ENCODE results near the gene NCR3LG1.

The NCR3LG1 gene

DNA sequence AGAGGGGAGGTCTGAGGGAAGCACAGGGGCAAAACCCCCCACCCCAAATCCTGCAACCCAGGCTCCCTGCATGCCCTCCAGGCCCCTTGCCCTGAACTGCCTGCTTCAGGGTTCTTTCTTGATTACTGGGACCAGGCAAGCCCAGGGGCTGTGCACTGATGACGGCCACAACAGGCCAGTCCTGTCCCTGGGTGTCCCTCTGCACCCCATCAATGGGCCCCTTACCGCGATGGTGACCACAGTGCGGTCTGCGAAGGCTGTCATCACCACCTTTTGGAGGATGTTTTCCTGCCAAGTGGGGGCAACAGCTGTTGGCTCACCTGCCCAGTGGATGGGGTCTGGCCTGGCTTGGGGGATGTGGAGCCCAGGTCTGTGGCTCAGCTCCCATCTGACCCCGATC is 41.9 kb downstream of the NCR3LG1 start:
- DNase-seq (ENCODE audit: low spot score): no peak

DNA sequence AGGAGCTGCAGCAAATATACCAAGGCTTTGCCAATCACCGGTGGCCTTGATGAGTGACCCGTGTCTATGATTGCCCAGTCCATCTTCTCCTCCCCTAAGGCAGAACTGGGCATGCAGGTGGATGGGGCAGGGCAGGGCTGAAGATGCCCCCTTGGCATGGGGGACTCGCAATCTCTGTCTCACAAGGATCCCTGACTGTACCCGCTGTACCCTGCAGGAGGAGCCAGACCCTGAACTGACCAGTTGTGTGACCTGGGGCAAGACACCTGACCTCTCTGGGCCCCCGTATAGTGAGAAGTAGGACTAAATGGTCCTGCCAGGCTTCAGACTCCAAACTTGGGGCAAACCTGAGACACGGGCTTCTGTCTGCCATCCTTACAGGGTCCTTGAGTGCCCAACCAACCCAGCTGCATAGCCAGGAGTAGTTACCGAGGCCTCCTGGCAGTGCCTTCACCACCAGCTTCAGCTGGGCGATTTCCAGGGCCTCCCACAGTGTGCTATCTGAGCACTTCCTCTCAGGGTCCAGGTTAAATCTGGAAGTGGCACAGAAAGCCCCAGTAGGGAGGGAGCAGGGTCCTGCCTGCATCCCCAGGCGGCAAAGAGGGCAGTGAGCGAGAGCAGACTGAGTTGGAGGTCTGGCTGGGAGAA is 43.3 kb downstream of the NCR3LG1 start:
- no peak for DNase-seq (ENCODE audit: low spot score)

- no peak for DNase-seq (ENCODE audit: low spot score)
Measured at GRCh38 chr11:17395554-17395961, 44.0 kb downstream of the NCR3LG1 start.

DNA sequence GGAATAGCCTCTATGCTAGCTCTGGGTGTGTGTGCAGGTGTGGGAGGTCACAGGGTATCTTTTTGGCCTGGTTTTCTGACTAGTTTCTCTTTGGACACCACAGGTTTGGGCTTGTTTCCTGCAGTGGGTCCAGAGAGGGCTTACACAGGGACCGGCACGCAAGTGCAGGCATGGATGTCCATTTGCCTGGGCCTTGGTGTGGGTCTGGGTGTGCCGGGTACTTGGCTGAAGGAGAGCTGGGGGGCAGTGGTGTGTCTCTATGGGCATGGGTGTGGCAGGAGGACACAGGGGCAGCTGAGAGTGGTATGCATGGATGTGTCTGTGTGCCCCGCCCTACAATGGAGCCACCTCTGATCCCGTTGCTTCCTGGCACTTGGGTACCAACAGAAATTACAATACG is 44.4 kb downstream of the NCR3LG1 start:
- DNase-seq (ENCODE audit: low spot score): no peak

GRCh38 chr11:17396598-17397310 is 45.2 kb downstream of the NCR3LG1 start:
- no peak for DNase-seq (ENCODE audit: low spot score)

DNA sequence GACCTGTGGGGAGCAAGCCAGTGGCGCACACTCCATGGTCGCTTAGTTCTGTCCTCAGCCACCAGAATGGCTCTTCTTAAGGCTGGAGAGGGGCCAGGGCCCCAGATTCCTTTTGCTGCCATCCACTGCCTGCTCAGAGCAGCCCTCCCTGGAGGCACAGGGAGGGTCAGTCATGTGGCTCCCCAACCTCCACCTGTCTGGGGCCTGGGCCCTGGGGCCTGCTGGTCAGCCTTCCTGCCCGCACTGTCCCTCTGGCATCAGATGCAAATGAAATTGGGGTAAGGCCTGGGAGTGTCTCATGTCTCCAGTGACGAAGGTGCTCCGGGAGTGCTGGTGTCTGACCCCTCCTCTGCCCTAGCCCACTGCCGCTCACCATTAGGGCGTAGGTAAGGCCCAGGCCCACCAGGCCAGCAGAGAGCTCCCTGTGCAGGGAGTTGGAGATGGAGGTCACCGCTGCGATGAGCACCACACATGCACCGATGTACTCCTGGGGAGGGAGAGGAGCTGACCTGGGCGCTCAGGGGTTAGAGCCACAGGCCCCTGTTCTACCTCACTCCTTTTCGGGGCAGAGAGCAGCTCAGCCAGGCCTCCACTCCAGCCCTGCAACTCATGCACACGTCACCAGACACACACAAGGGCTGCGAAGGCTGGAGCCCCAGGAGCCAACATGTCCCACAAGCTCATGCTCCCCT is 45.9 kb downstream of the NCR3LG1 start:
- DNase-seq (ENCODE audit: low spot score): no peak

- DNase-seq (ENCODE audit: low spot score): no peak
Measured at GRCh38 chr11:17399236-17399635, 47.6 kb downstream of the NCR3LG1 start.

- no peak for DNase-seq (ENCODE audit: low spot score)
Measured at GRCh38 chr11:17400048-17400775, 48.6 kb downstream of the NCR3LG1 start.

DNA sequence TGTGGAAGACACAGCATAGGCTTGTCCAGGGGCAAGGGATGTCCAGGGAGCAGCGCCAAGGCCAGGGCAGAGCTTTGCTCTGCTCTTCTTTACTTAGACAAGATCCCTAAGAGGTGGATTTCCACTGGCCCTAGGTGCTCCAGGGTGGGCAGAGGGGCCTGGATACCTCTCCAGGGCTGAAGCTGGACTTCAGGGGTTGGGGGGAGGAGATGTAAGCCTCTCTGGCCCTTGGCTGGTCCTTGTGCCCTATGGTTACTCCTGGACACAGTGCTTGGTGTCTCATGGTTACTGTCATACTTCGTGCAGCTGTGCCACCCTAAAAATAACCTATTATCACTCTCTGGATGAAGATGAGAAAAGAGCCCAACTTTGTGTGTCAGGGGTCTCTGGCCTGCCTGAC is 49.7 kb downstream of the NCR3LG1 start:
- DNase-seq (ENCODE audit: low spot score): no peak

DNA sequence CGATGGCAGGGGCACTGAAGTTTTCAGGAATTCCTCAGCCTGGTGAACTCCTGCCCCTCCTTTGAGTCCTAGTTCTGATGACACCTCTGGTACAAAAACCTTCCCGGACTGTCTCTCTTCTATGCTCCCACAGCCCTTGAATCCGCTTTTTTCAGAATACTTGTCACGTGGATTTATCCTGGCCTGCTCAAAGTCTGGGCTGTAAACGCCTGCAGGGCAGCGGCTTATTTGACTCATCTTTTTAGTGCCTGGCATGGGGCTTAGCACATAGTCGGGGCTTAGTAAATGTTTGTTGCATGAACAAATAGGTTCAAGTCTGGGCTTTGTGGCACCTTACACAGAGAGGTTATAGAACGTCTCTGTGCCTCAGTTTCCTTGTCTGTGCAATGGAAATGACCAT is 50.2 kb downstream of the NCR3LG1 start:
- no peak for DNase-seq (ENCODE audit: low spot score)

DNA sequence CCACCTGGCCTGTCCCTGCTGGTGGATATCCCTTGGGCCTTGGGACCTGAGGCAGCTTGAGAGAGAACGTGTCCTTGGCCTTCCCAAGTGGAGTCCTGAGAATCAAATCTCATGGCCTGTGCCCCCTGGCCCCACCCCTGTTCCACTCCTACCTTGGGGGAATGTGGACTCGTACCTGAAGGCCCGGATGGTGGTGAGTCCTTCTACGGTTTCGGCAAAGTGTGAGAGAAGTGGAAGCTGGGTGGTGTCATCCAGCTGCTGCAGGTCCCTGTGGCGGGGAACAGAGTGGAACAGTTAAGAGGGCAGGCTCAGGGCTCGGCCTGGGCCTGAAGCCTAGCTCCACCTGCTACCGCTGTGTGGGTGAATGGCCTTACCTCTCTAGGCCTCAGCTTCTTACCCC is 50.9 kb downstream of the NCR3LG1 start:
- DNase-seq (ENCODE audit: low spot score): no peak

- DNase-seq (ENCODE audit: low spot score): no peak
Measured at GRCh38 chr11:17403980-17404759, 52.6 kb downstream of the NCR3LG1 start.

DNA sequence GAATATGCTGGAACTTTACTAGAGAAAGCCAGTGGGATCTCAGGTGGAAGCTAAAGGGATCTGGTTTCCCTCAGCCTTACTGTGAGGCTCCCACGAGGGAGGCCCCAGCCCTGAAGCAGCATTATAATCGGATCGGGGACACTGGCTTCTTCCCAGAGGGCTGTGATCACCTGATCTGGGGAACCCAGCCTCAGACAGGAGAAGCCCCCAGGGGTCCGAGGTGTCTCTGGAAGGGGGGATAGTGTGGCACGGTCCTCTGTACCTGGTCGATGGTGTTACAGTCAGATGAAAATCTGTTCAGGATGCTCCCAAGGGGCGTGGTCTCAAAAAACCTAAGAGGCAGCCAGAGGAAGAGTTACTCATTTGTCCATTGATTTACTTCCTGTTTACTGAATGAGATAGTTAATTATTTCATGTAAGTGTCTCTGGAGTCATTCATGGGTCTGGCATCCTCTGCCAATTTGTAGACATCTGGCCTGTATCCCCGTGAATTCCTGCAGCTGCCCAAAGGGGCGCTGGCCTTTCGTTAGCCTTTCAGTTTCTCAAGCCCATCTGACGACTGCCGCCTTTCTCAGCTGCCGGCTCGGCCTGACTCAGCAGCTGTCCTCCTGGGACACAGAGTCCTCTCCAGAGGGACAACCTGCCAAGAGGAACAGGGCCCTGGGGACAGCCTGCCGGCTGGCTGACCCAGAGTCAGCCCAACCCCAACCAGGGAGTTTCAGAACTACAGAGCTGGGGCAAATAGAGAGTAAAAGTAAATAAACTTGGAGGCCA is 53.8 kb downstream of the NCR3LG1 start:
- no peak for DNase-seq (ENCODE audit: low spot score)

DNA sequence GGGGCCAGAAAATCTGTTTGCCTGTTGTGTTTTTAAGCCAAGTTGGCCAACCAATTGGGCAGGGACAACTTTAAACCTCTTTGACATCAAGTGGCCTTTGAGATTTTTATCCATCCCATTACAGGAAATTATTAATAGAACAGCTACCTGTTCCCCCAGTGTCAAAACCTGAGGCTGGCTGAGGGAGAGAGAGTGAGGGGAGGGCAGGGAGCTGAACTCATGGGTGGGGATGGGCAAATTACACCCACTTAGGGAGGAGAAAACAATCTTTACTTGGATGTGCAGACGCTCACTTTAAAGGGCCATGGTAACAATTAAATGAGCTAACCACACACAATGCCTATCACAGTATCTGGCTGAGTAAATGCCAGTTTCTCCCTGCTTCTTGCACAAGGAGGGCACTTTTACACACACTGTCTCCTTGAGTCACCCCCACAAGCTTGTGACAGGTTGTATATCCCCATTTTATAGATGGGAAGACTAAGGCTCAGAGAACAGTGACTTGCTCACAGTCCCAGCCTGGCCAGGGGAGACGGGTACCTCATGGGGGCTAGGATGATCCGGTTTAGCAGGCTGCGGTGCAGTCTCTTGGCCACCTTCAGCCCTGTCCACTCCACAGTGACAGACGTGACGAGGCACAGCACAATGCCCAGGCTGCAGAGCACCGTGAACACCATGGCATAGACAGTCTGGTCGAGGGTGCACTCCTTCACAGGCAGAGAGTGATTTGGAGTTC is 54.6 kb downstream of the NCR3LG1 start:
- no peak for DNase-seq (ENCODE audit: low spot score)

DNA sequence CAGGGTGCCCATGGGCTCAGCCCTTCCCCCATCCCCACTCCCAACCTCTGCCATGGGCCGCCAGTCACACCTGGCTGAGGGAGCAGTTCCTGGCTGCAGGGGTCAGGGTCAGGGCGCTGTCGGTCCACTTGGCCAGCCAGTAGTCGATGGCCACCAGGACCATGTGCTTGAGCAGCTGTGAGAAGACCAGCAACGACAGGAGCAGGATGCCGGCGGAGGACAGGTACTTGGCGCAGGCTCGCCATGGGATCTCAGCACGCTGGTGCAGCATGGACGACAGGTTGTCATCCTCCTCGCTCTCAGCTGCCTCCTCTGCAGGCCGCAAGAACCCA is 55.2 kb downstream of the NCR3LG1 start:
- no peak for DNase-seq (ENCODE audit: low spot score)

DNA sequence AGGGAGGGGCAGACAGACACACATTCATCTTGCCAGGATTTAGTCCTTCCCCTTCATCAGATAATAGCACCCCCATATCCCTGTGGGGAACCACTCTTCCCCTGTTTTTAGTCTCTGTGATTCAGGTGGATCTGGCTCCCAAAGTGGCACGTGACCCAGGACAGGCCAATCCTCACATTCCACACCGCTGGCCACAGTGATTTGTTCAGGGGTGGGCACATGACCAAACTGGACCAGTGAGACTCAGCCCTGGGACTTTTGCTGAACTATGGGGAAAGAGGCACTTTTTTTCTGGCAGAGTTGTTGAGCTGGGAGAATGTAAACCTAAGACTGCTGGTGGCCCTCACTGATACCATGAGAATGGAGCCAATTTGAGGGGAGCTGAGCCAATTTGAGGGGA is 56.0 kb downstream of the NCR3LG1 start:
- no peak for DNase-seq (ENCODE audit: low spot score)

- DNase-seq (ENCODE audit: low spot score): no peak
Measured at GRCh38 chr11:17408026-17408425, 56.4 kb downstream of the NCR3LG1 start.

DNA sequence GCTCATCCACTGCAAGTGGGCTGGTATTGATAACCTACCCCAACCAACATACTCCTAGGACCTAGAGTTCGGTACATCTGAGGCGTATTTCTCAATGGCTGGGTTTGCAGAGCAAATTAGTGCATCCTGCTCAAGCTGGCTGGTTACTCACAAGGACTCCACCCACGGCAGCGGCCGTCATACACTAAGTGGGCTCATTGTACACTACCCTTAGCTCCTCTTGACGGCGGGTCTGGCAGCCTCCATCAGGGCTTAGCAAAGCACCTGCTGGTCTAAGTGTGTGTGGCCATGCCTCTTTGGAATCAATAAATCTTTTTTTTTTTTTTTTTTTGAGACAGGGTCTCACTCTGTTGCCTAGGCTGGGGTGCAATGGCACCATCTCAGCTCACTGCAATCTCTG is 57.0 kb downstream of the NCR3LG1 start:
- DNase-seq (ENCODE audit: low spot score): no peak

DNA sequence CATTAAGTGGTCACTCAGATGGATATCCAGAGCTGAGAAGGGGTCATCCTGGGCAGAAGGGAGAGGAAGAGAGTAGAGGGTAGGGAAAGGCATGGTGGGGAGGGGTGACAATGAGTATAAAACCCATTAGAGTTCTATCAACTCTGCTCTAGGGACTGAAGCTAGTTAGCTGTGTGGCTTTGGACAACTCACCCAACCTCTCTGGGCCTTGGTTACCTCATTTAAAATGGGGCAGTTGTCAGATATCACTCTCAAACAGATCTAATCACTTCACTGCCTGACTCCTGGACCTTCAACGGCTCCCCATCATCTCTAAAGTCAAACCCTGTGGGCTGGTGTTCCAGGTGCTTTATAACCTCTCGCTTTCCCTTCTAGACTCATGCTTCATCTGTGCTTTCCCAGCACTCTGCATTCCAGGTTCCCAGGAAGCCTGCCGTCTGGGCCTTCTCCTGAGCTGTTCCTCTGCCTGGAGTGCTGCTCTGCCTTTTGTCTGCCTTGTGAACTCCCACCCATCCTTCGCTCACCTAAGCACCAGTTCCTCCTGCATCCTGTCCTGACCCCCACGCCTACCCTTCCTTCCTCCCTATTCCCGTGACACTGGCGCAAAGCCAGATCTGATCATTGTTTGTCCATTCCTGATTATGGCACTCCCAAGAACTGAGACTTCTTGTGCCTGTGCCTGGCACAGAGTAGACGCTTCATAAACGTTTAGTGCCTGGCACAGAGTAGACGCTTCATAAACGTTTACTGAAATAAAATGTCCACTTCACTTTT is 59.2 kb downstream of the NCR3LG1 start:
- no peak for DNase-seq (ENCODE audit: low spot score)

DNA sequence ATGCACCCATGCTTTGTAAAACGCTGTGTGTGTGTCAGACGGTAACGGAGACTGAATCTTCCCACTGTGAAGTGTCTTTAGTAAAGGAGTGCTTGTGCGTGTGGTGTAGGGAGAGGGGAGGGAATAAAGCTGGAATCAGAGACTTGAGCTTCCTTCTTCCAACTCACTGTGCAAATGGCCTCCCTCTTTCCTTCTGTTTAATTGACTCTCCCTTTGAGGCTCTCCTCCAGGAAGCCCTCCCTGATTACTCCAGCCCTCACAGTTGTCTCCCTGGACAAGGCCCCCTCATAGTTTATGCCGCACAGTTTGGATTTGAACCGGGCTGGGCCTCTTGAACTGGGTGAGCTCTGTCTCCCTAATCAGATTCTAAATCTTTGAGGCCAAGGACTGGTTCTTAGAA is 59.8 kb downstream of the NCR3LG1 start:
- no peak for DNase-seq (ENCODE audit: low spot score)
